A673 (cell line): ENCODE measurements around the gene DDI1.

Experiments used
- EZH2 ChIP-seq: fragments of 200-600 bp; sonication (generic); IDR thresholded peaks from 2 replicates; pipeline ENCODE4 v1.6.1; 2017; ENCODE audit warnings: borderline replicate concordance, low read depth, mild to moderate bottlenecking, mixed read lengths, antibody characterized with exemption, low read length; ENCODE audit not compliant: poor library complexity, severe bottlenecking
- TF ChIP-seq, protein P1 (sequence below): fragments of 300-800, 200-600 bp; sonication (generic); conservative IDR thresholded peaks from 2 replicates; pipeline ENCODE4 v1.5.1; 2017; ENCODE audit warnings: low read depth, mild to moderate bottlenecking, antibody characterized with exemption, low read length, moderate library complexity, mixed read lengths

DNA sequence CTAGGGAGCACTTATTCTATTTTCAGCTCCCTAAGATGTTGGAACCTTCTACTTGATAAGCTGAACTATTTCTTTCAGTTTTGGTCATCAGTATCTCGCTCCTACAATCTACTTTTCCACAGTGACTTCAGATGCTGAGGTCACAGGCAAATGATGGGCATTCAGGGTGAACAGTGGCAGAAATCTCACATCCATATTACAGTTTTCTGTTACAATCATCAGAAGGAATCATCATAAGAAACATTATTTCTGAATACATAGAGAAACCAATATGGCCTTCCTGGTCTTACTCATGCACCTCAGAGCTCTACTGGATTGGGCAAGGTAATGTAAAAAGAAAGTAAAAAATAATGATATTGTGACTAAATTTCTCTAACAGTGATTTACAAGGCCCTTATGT, 39.4 kb upstream of the DDI1 start:
- TF ChIP-seq, protein P1, sequence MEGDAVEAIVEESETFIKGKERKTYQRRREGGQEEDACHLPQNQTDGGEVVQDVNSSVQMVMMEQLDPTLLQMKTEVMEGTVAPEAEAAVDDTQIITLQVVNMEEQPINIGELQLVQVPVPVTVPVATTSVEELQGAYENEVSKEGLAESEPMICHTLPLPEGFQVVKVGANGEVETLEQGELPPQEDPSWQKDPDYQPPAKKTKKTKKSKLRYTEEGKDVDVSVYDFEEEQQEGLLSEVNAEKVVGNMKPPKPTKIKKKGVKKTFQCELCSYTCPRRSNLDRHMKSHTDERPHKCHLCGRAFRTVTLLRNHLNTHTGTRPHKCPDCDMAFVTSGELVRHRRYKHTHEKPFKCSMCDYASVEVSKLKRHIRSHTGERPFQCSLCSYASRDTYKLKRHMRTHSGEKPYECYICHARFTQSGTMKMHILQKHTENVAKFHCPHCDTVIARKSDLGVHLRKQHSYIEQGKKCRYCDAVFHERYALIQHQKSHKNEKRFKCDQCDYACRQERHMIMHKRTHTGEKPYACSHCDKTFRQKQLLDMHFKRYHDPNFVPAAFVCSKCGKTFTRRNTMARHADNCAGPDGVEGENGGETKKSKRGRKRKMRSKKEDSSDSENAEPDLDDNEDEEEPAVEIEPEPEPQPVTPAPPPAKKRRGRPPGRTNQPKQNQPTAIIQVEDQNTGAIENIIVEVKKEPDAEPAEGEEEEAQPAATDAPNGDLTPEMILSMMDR = no peak
- TF ChIP-seq EZH2 = no peak
